HG03565 (cell line): Measurements from ENCODE around the gene PIGB.
"Not testable (repeated sequence)": the region's sequence is repeated elsewhere in the genome, so short reads cannot be mapped to it uniquely, and the experiment has no call there.

Experiments
- ATAC-seq: cut with Tn5 transposase; IDR thresholded peaks from one replicate; pipeline ENCODE4 v1.9.1; 2021; ENCODE audit warnings: mild to moderate bottlenecking, moderate library complexity; ENCODE audit not compliant: unreplicated experiment

Gene PIGB

DNA sequence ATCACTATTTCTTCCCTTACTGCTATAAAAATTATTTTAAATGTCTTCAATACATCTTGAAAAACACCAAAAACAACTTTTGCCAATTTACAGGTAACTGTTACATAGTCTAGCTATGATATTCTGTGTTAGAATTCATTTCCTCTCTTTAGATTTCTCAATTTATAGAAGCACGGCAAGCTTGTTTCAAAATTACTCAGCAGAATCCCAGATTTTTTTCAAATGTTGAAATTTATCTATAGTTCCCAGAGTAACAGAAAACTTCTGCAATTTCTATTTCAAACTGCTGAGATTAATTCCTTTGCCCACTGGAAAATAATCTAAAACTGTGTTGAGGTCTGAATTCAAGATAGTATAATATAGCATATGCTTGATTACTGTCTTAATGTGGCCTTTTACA lies 48.0 kb downstream of the PIGB start:
- ATAC-seq, result no peak

GRCh38 chr15:55372701-55373440 lies 53.8 kb downstream of the PIGB start:
- peak; percentile 53 for ATAC-seq

DNA sequence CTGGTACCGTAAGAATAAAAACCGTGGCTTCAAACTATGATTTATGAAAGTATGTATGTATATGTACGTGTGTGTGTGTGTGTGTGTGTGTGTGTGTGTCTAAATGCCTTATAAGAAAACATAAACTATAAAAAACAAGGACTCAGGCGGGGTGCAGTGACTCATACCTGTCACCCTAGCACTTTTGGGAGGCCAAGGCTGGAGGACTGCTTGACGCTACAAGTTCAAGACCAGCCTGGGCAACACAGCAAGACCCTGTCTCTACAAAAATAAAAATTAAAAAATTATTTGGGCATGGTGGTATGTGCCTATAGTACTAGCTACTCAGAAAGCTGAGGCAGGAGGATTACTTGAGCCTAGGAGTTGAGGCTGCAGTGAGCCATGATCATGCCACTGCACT lies 60.1 kb downstream of the PIGB start:
- no peak for ATAC-seq

GRCh38 chr15:55381595-55381994 lies 62.6 kb downstream of the PIGB start:
- ATAC-seq, result no peak

DNA sequence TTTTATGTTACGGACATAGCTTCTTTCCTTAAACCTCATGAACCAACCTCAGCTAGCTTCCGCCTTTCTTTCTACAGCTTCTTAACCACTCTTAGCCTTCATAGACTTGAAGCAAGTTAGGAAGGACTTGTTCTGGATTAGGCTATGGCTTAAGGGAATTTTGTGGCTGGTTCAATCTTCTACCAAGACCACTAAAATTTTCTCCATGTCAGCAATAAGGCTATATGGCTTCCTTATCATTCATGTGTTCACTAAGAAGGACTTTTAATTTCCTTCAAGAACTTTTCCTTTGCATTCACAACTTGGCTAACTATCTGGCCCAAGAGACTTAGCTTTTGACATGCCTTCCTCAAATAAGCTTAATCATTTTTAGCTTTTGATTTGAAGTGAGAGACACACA lies 64.7 kb downstream of the PIGB start:
- ATAC-seq, result no peak

GRCh38 chr15:55387027-55387426 lies 68.0 kb downstream of the PIGB start:
- no peak for ATAC-seq

DNA sequence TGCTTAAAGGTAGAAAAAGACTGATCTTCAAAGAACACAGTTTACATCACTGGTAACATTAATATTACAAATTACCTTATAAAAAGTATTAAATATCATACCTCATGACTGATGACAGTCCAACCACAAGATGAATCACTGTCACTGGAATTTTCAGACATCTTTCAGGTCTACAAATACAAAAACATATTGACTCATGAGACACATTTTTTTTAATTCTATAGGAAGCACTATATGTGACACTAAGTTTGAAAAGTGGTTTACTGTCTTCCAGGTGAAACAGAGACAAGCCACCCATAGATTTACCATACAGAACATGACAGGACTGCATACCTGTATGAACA lies 70.2 kb downstream of the PIGB start:
- no peak for ATAC-seq

DNA sequence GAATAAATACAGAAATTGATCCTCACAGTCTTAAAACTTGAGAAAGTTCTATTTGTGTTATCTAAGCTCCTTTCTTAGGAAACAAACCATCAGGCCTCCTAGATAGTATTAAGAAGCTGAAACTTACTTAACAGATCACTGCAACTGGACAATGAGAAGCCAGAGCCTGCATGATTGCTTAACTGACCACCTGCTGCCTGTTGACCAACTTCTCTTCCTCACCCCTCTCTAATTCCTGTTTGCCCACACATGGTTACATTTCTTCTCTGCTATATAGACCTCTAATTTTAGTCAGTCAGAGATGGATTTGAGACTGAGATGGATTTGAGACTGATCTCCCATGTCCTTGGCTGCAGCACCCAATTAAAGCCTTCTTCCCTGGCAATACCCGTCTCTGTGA lies 75.7 kb downstream of the PIGB start:
- no peak for ATAC-seq

GRCh38 chr15:55398243-55398642 lies 79.2 kb downstream of the PIGB start:
- no peak for ATAC-seq

DNA sequence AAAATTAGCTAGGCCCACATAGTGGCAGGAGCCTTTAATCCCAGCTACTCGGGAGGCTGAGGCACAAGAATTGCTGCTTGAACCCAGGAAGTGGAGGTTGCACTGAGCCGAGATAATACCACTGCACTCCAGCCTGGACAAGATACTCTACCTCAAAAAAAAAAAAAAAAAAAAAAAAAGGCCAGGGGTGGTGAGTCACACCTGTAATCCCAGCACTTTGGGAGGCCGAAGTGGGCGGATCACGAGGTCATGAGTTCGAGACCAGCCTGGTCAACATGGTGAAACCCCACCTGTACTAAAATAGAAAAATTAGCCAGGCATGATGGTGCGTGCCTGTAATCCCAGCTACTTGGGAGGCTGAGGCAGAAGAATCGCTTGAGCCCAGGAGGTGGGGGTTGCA lies 81.0 kb downstream of the PIGB start:
- ATAC-seq, result not testable (repeated sequence)

GRCh38 chr15:55401786-55402246 lies 82.8 kb downstream of the PIGB start:
- no peak for ATAC-seq

GRCh38 chr15:55402707-55403106 lies 83.7 kb downstream of the PIGB start:
- no peak for ATAC-seq

DNA sequence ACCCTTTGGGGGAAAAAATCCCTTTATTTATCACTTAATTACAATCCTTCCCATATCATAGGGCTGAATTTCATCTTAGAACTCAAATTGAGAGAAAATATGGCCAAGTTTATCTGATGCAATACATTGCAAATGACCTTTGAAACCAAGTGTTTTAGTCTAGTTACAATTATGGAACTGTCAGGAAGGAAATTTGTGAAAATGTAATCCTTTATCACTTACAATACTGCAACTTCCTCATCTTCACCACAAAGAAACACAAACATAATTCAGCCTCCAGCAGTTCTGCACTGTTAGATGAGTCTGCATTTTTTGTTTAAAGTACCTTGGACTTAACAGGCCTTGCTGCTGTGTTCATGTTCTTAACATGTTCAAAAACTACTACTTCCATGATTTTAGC lies 84.5 kb downstream of the PIGB start:
- no peak for ATAC-seq
